Stimulated activated effector memory CD8-positive, alpha-beta T cell treated with anti-CD3 and anti-CD28 coated beads, Interleukin-12 subunit alpha, Interleukin-12 subunit beta, amount 100 ng/mL, for 72 hours (primary cell): Measurements from ENCODE around the gene COL17A1.

Source experiments
- ATAC-seq: fragments of 150-1000 bp; cut with Tn5 transposase; 2 replicates; pipeline ENCODE4 v1.10.0; 2021
- DNase-seq, 2 donors: peaks; one replicate each; pipeline ENCODE4 v3.0.0; 2021 to 2022; ENCODE audit warnings: low spot score in 2 of 2
- H3K27ac Mint-ChIP-seq: one replicate; pipeline ENCODE4 v1.8.0; 2022; ENCODE audit warnings: mild to moderate bottlenecking, mixed read lengths
- H3K36me3 Mint-ChIP-seq: one replicate; pipeline ENCODE4 v1.8.0; 2022; ENCODE audit warnings: mild to moderate bottlenecking, mixed read lengths
- H3K4me1 Mint-ChIP-seq: one replicate; pipeline ENCODE4 v1.8.0; 2022; ENCODE audit warnings: mixed read lengths
- H3K4me3 Mint-ChIP-seq: one replicate; pipeline ENCODE4 v1.8.0; 2022; ENCODE audit warnings: mild to moderate bottlenecking, mixed read lengths
- H3K9me3 Mint-ChIP-seq: one replicate; pipeline ENCODE4 v1.8.0; 2022; ENCODE audit warnings: mixed read lengths

The COL17A1 gene

GRCh38 chr10:104077247-104077646 lies 8.4 kb downstream of the COL17A1 start:
- no peak overlapping the region for H3K4me3 Mint-ChIP-seq
- no peak overlapping the region for H3K27ac Mint-ChIP-seq
- no peaks in the 10 kb centered on the region for H3K9me3 Mint-ChIP-seq
- no peaks in the 10 kb centered on the region for H3K4me1 Mint-ChIP-seq
- no peaks in the 10 kb centered on the region for H3K36me3 Mint-ChIP-seq
- no peak for ATAC-seq
- DNase-seq, result no peak

- Mint-ChIP-seq H3K9me3 (no peaks in the 10 kb centered on the region), H3K27ac (no peak overlapping the region)
- DNase-seq, result no peak
These were observed 8.9 kb downstream of the COL17A1 start for GRCh38 chr10:104076743-104077160.

GRCh38 chr10:104074505-104074904 lies 11.2 kb downstream of the COL17A1 start:
- ATAC-seq, result no peak
- Mint-ChIP-seq H3K9me3 (no peaks in the 10 kb centered on the region), H3K4me3 (no peak overlapping the region), H3K4me1 (no peaks in the 10 kb centered on the region), H3K27ac (no peak overlapping the region), H3K36me3 (no peaks in the 10 kb centered on the region)
- no peak for DNase-seq

More at GRCh38 chr10:104076743-104077160, 8.9 kb downstream of the COL17A1 start:
- Mint-ChIP-seq H3K4me3 (no peak overlapping the region), H3K4me1 (no peaks in the 10 kb centered on the region), H3K36me3 (no peaks in the 10 kb centered on the region)
- ATAC-seq, result no peak

- no peaks in the 10 kb centered on the region for H3K36me3 Mint-ChIP-seq
- H3K9me3 Mint-ChIP-seq, result no peaks in the 10 kb centered on the region
- no peak for ATAC-seq
- H3K27ac Mint-ChIP-seq, result no peak overlapping the region
- no peaks in the 10 kb centered on the region for H3K4me1 Mint-ChIP-seq
- no peak for DNase-seq
- H3K4me3 Mint-ChIP-seq, result no peak overlapping the region
These were observed 12.9 kb downstream of the COL17A1 start for GRCh38 chr10:104072786-104073185.

- H3K27ac Mint-ChIP-seq, result no peak overlapping the region
- ATAC-seq, result no peak
- DNase-seq, result no peak
- H3K4me1 Mint-ChIP-seq, result no peaks in the 10 kb centered on the region
- H3K36me3 Mint-ChIP-seq, result no peaks in the 10 kb centered on the region
- H3K4me3 Mint-ChIP-seq, result no peak overlapping the region
- no peaks in the 10 kb centered on the region for H3K9me3 Mint-ChIP-seq
These were observed 16.1 kb downstream of the COL17A1 start for GRCh38 chr10:104069613-104070012.

- H3K4me1 Mint-ChIP-seq, result no peaks in the 10 kb centered on the region
- no peak for ATAC-seq
These were observed 18.2 kb downstream of the COL17A1 start for GRCh38 chr10:104067525-104067924.

GRCh38 chr10:104066945-104067344 lies 18.7 kb downstream of the COL17A1 start:
- ATAC-seq, result no peak
- Mint-ChIP-seq H3K27ac (no peak overlapping the region), H3K36me3 (no peaks in the 10 kb centered on the region), H3K4me1 (no peaks in the 10 kb centered on the region), H3K9me3 (no peaks in the 10 kb centered on the region), H3K4me3 (no peak overlapping the region)
- no peak for DNase-seq

More at GRCh38 chr10:104067525-104067924, 18.2 kb downstream of the COL17A1 start:
- Mint-ChIP-seq H3K36me3 (no peaks in the 10 kb centered on the region), H3K9me3 (no peaks in the 10 kb centered on the region), H3K27ac (no peak overlapping the region), H3K4me3 (no peak overlapping the region)
- DNase-seq, result no peak

GRCh38 chr10:104065748-104066147 lies 19.9 kb downstream of the COL17A1 start:
- Mint-ChIP-seq H3K4me1 (no peaks in the 10 kb centered on the region), H3K27ac (no peak overlapping the region), H3K9me3 (no peaks in the 10 kb centered on the region), H3K36me3 (no peaks in the 10 kb centered on the region), H3K4me3 (no peak overlapping the region)
- DNase-seq, result no peak
- no peak for ATAC-seq

GRCh38 chr10:104061196-104061595 lies 24.5 kb downstream of the COL17A1 start:
- ATAC-seq, result no peak
- no peaks in the 10 kb centered on the region for H3K4me1 Mint-ChIP-seq
- H3K9me3 Mint-ChIP-seq, result no peaks in the 10 kb centered on the region
- H3K27ac Mint-ChIP-seq, result no peak overlapping the region
- H3K36me3 Mint-ChIP-seq, result no peaks in the 10 kb centered on the region
- no peak for DNase-seq
- no peak overlapping the region for H3K4me3 Mint-ChIP-seq

- DNase-seq, result no peak
- no peak for ATAC-seq
- Mint-ChIP-seq H3K27ac (no peak overlapping the region), H3K4me1 (no peaks in the 10 kb centered on the region), H3K36me3 (no peaks in the 10 kb centered on the region), H3K4me3 (no peak overlapping the region), H3K9me3 (no peaks in the 10 kb centered on the region)
These were observed 26.3 kb downstream of the COL17A1 start for GRCh38 chr10:104059364-104059763.

GRCh38 chr10:104057717-104058116 lies 28.0 kb downstream of the COL17A1 start:
- no peaks in the 10 kb centered on the region for H3K9me3 Mint-ChIP-seq
- no peak for DNase-seq
- H3K4me1 Mint-ChIP-seq, result no peaks in the 10 kb centered on the region

GRCh38 chr10:104056619-104057273 lies 28.9 kb downstream of the COL17A1 start:
- H3K27ac Mint-ChIP-seq, result no peak overlapping the region

More at GRCh38 chr10:104057717-104058116, 28.0 kb downstream of the COL17A1 start:
- no peak overlapping the region for H3K4me3 Mint-ChIP-seq
- no peaks in the 10 kb centered on the region for H3K36me3 Mint-ChIP-seq
- no peak for ATAC-seq
- no peak overlapping the region for H3K27ac Mint-ChIP-seq

GRCh38 chr10:104054430-104054829 lies 31.2 kb downstream of the COL17A1 start:
- Mint-ChIP-seq H3K4me3 (no peak overlapping the region), H3K36me3 (no peaks in the 10 kb centered on the region), H3K9me3 (no peaks in the 10 kb centered on the region), H3K4me1 (no peaks in the 10 kb centered on the region), H3K27ac (no peak overlapping the region)
- DNase-seq, result no peak
- no peak for ATAC-seq

More at GRCh38 chr10:104056619-104057273, 28.9 kb downstream of the COL17A1 start:
- no peaks in the 10 kb centered on the region for H3K4me1 Mint-ChIP-seq
- DNase-seq (no peak), ATAC-seq (no peak)
- no peaks in the 10 kb centered on the region for H3K36me3 Mint-ChIP-seq
- no peak overlapping the region for H3K4me3 Mint-ChIP-seq
- H3K9me3 Mint-ChIP-seq, result no peaks in the 10 kb centered on the region

- no peak for DNase-seq
- H3K27ac Mint-ChIP-seq, result no peak overlapping the region
- H3K9me3 Mint-ChIP-seq, result no peaks in the 10 kb centered on the region
- no peak for ATAC-seq
- H3K4me1 Mint-ChIP-seq, result no peaks in the 10 kb centered on the region
- no peaks in the 10 kb centered on the region for H3K36me3 Mint-ChIP-seq
- H3K4me3 Mint-ChIP-seq, result no peak overlapping the region
These were observed 32.5 kb downstream of the COL17A1 start for GRCh38 chr10:104053201-104053600.

GRCh38 chr10:104052431-104052830 lies 33.2 kb downstream of the COL17A1 start:
- Mint-ChIP-seq H3K27ac (no peak overlapping the region), H3K4me3 (no peak overlapping the region), H3K36me3 (no peaks in the 10 kb centered on the region), H3K9me3 (no peaks in the 10 kb centered on the region), H3K4me1 (no peaks in the 10 kb centered on the region)
- ATAC-seq (no peak), DNase-seq (no peak)

GRCh38 chr10:104049504-104050250 lies 36.0 kb downstream of the COL17A1 start:
- no peak for ATAC-seq

More at GRCh38 chr10:104049504-104050250, 36.0 kb downstream of the COL17A1 start:
- DNase-seq, result no peak
- no peak overlapping the region for H3K4me3 Mint-ChIP-seq
- H3K27ac Mint-ChIP-seq, result no peak overlapping the region
- H3K4me1 Mint-ChIP-seq, result no peaks in the 10 kb centered on the region
- H3K9me3 Mint-ChIP-seq, result no peaks in the 10 kb centered on the region
- H3K36me3 Mint-ChIP-seq, result no peaks in the 10 kb centered on the region
